ENCODE data around the gene SRM. TPM values are rescaled to one million over a fixed set of nuclear protein-coding genes. Genes with fewer than 3 reads are reported as not detected.

SRM gene
- total RNA-seq, 1 experiment from 2014 or later: 150 TPM

GRCh38 chr1:11024874-11025203 lies 35.0 kb downstream of the SRM start:
- intact Hi-C loops (cut with micrococcal nuclease): no loop called here
- Histone ChIP-seq H3K4me3 (replicated peaks in 1 of 2; ENCODE audit: low read depth in 1 of 2, low read length in 2 of 2) (no peak overlapping the region), H4K20me1 (ENCODE audit: insufficient read depth) (0 out of 2 replicates have a peak, but pooled peaks cover 16% of the 10 kb centered on the region), H3K9me2 (ENCODE audit: insufficient read depth) (no peaks in the 10 kb centered on the region), H3K4me1 (ENCODE audit: control insufficient read depth in 1 of 2, insufficient read depth in 2 of 2, low read length in 2 of 2) (no peaks in the 10 kb centered on the region), H2AFZ (ENCODE audit: low read depth, low read length, poor library complexity, severe bottlenecking) (no peak overlapping the region), H3K4me2 (ENCODE audit: low read length) (no peak overlapping the region), H3K9me3 (ENCODE audit: control insufficient read depth in 1 of 2, insufficient read depth in 1 of 2, low read depth in 1 of 2, low read length in 2 of 2) (no peaks in the 10 kb centered on the region), H3K36me3 (ENCODE audit: control insufficient read depth in 1 of 2, insufficient read depth in 2 of 2, low read length in 2 of 2) (peaks cover 40 to 54% of the 10 kb centered on the region in 2 experiments), H3K27ac (ENCODE audit: low read depth, low read length) (no peak overlapping the region), H3K27me3 (ENCODE audit: insufficient read depth, low read length) (no peaks in the 10 kb centered on the region), H3K79me2 (ENCODE audit: insufficient read depth, low read length) (peaks cover 23% of the 10 kb centered on the region), H3K9ac (ENCODE audit: low read length) (no peak overlapping the region)
- no peak for DNase-seq (ENCODE audit: low read depth, low spot score)
- RAD21 ChIA-PET (ENCODE audit: low non-redundant PET in 1 of 2, low total read pairs in 2 of 2, uncharacterized antibody in 2 of 2, unreplicated experiment in 2 of 2): no interaction called here
- CTCF ChIA-PET: no interaction called here
- BruUV-seq (replicated peaks): no TSS peak
- no peak for ATAC-seq
- TF ChIP-seq FOSL1 (IDR thresholded peaks at IDR 0.05; ENCODE audit: low read depth): no peak
- no peak for TF ChIP-seq RAD21 (IDR thresholded peaks at IDR 0.05; ENCODE audit: low read depth)
- TF ChIP-seq YY1 (IDR thresholded peaks at IDR 0.05; ENCODE audit: extremely low read depth, insufficient replicate concordance, low read depth, low read length): no peak
- POLR2A ChIA-PET: no interaction called here

- ChIA-PET RAD21 (ENCODE audit: low non-redundant PET in 1 of 2, low total read pairs in 2 of 2, uncharacterized antibody in 2 of 2, unreplicated experiment in 2 of 2) (no interaction called here), POLR2A (no interaction called here), CTCF (no interaction called here)
- no peak for DNase-seq (ENCODE audit: low read depth, low spot score)
- Histone ChIP-seq H2AFZ (ENCODE audit: low read depth, low read length, poor library complexity, severe bottlenecking) (no peak overlapping the region), H3K27me3 (ENCODE audit: insufficient read depth, low read length) (no peaks in the 10 kb centered on the region), H3K4me3 (replicated peaks in 1 of 2; ENCODE audit: low read depth in 1 of 2, low read length in 2 of 2) (no peak overlapping the region), H3K36me3 (ENCODE audit: control insufficient read depth in 1 of 2, insufficient read depth in 2 of 2, low read length in 2 of 2) (peaks cover 41 to 57% of the 10 kb centered on the region in 2 experiments), H3K4me1 (ENCODE audit: control insufficient read depth in 1 of 2, insufficient read depth in 2 of 2, low read length in 2 of 2) (no peaks in the 10 kb centered on the region), H3K79me2 (ENCODE audit: insufficient read depth, low read length) (peaks cover 27% of the 10 kb centered on the region), H3K4me2 (ENCODE audit: low read length) (no peak overlapping the region), H4K20me1 (ENCODE audit: insufficient read depth) (0 out of 2 replicates have a peak, but pooled peaks cover 16% of the 10 kb centered on the region), H3K9ac (ENCODE audit: low read length) (no peak overlapping the region), H3K9me3 (ENCODE audit: control insufficient read depth in 1 of 2, insufficient read depth in 1 of 2, low read depth in 1 of 2, low read length in 2 of 2) (no peaks in the 10 kb centered on the region), H3K27ac (ENCODE audit: low read depth, low read length) (no peak overlapping the region), H3K9me2 (ENCODE audit: insufficient read depth) (no peaks in the 10 kb centered on the region)
- intact Hi-C loops (cut with micrococcal nuclease): no loop called here
- ATAC-seq: no peak
- BruUV-seq (replicated peaks): no TSS peak
- TF ChIP-seq EGR1 (IDR thresholded peaks at IDR 0.05; ENCODE audit: low read depth) (no peak), CBX3 (IDR thresholded peaks at IDR 0.05; ENCODE audit: low read depth) (no peak), TCF7L2 (IDR thresholded peaks at IDR 0.05; ENCODE audit: borderline replicate concordance, extremely low read depth, insufficient read depth, insufficient read length) (no peak), REST (IDR thresholded peaks at IDR 0.05; ENCODE audit: low read depth) (no peak), SRF (IDR thresholded peaks at IDR 0.05; ENCODE audit: low read depth) (no peak), FOSL1 (IDR thresholded peaks at IDR 0.05; ENCODE audit: low read depth) (no peak), RAD21 (IDR thresholded peaks at IDR 0.05; ENCODE audit: low read depth) (no peak), CEBPB (IDR thresholded peaks at IDR 0.05; ENCODE audit: low read depth) (no peak), ZFX (IDR thresholded peaks at IDR 0.05) (no peak), EZH2phosphoT487 (IDR thresholded peaks at IDR 0.05; ENCODE audit: borderline replicate concordance) (no peak)
- TF ChIP-seq, protein P1, sequence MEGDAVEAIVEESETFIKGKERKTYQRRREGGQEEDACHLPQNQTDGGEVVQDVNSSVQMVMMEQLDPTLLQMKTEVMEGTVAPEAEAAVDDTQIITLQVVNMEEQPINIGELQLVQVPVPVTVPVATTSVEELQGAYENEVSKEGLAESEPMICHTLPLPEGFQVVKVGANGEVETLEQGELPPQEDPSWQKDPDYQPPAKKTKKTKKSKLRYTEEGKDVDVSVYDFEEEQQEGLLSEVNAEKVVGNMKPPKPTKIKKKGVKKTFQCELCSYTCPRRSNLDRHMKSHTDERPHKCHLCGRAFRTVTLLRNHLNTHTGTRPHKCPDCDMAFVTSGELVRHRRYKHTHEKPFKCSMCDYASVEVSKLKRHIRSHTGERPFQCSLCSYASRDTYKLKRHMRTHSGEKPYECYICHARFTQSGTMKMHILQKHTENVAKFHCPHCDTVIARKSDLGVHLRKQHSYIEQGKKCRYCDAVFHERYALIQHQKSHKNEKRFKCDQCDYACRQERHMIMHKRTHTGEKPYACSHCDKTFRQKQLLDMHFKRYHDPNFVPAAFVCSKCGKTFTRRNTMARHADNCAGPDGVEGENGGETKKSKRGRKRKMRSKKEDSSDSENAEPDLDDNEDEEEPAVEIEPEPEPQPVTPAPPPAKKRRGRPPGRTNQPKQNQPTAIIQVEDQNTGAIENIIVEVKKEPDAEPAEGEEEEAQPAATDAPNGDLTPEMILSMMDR (IDR thresholded peaks at IDR 0.05 in 2 of 3, conservative IDR thresholded peaks at IDR 0.05 in 1 of 3; ENCODE audit: borderline replicate concordance in 1 of 3, insufficient read depth in 1 of 3, low read depth in 2 of 3, low read length in 2 of 3): no peak
Observed at GRCh38 chr1:11024154-11024873, 35.5 kb downstream of the SRM start.

Data from HCT116 (cell line).